Lower lobe of right lung (tissue), 2 donors: ENCODE measurements around the gene RNF151. TPM values are rescaled to one million over a fixed set of nuclear protein-coding genes. Genes with fewer than 3 reads are reported as not detected.

ENCODE experiments used
- ATAC-seq, 2 donors: fragments of 200-7000 bp; cut with Tn5 transposase; one replicate each; pipeline ENCODE4 v1.9.1; 2020 to 2022; ENCODE audit warnings: mild to moderate bottlenecking in 2 of 2, moderate library complexity in 2 of 2
- DNase-seq: peaks from one replicate; pipeline ENCODE4 v3.0.0-alpha.2; 2020
- H3K27ac ChIP-seq: fragments of 200-600 bp; one replicate; pipeline ENCODE4 v1.8.0; 2022
- H3K27me3 ChIP-seq: fragments of 200-600 bp; one replicate; pipeline ENCODE4 v1.8.0; 2022; ENCODE audit warnings: low read depth
- H3K36me3 ChIP-seq: fragments of 200-600 bp; one replicate; pipeline ENCODE4 v1.8.0; 2022; ENCODE audit warnings: mild to moderate bottlenecking
- H3K4me1 ChIP-seq: fragments of 200-600 bp; one replicate; pipeline ENCODE4 v1.8.0; 2022
- H3K4me3 ChIP-seq: fragments of 200-600 bp; one replicate; pipeline ENCODE4 v1.8.0; 2022; ENCODE audit warnings: mild to moderate bottlenecking
- H3K9me3 ChIP-seq: fragments of 200-600 bp; one replicate; pipeline ENCODE4 v1.8.0; 2022
- intact Hi-C: fragments of 100-400 bp; cut with DNase I; formaldehyde crosslinking; loops from one replicate; pipeline ENCODE4 v1.11.0; 2022
- total RNA-seq: library from RNA; stranded (reverse); fragmentation: NEBNext Ultra II Directional; extraction: Animal tissue kit (Norgen Biotek cat#: 25700); gene quantifications from one replicate; pipeline ENCODE4 v1.2.1, GENCODE V29; 2021
- TF ChIP-seq, protein P1 (sequence below): fragments of 200-600 bp; IDR thresholded peaks from one replicate; pipeline ENCODE4 v1.8.0; 2022; ENCODE audit warnings: antibody characterized with exemption, mild to moderate bottlenecking
- donor health status: DM: no; HTN: yes; CAD: no; lungs with severe emphysema.

RNF151 gene
- total RNA-seq, 1 donor from 2014 or later: not detected

- Histone ChIP-seq H3K36me3 (peaks cover 33% of the 10 kb centered on the region), H3K27me3 (peaks cover 33% of the 10 kb centered on the region), H3K4me3 (peak within 1 kb of the TSS; percentile 42), H3K9me3 (no peaks in the 10 kb centered on the region), H3K27ac (peak within 1 kb of the TSS; percentile 81), H3K4me1 (peaks cover 30% of the 10 kb centered on the region)
- DNase-seq (no peak), ATAC-seq (no peak)
- TF ChIP-seq, protein P1, sequence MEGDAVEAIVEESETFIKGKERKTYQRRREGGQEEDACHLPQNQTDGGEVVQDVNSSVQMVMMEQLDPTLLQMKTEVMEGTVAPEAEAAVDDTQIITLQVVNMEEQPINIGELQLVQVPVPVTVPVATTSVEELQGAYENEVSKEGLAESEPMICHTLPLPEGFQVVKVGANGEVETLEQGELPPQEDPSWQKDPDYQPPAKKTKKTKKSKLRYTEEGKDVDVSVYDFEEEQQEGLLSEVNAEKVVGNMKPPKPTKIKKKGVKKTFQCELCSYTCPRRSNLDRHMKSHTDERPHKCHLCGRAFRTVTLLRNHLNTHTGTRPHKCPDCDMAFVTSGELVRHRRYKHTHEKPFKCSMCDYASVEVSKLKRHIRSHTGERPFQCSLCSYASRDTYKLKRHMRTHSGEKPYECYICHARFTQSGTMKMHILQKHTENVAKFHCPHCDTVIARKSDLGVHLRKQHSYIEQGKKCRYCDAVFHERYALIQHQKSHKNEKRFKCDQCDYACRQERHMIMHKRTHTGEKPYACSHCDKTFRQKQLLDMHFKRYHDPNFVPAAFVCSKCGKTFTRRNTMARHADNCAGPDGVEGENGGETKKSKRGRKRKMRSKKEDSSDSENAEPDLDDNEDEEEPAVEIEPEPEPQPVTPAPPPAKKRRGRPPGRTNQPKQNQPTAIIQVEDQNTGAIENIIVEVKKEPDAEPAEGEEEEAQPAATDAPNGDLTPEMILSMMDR: no peak
- intact Hi-C loops: no loop called here
Observed at GRCh38 chr16:1981398-1981836, 14.8 kb downstream of the RNF151 start, which contains the start of gene NOXO1. NOXO1 (minus strand) TSS chr16:1981469; CDS start chr16:1981179, 290 bp downstream.

- no peak overlapping the region for H3K4me3 ChIP-seq
- H3K27me3 ChIP-seq: peaks cover 33% of the 10 kb centered on the region
- intact Hi-C loops: no loop called here
- no peaks in the 10 kb centered on the region for H3K9me3 ChIP-seq
- TF ChIP-seq, protein P1: no peak
- peaks cover 30% of the 10 kb centered on the region for H3K4me1 ChIP-seq
- DNase-seq (no peak), ATAC-seq (no peak)
- H3K36me3 ChIP-seq: peaks cover 33% of the 10 kb centered on the region
- H3K27ac ChIP-seq: no peak overlapping the region
Observed at GRCh38 chr16:1982013-1982433, 15.4 kb downstream of the RNF151 start.

GRCh38 chr16:1982991-1983543 lies 16.4 kb downstream of the RNF151 start:
- H3K4me1 ChIP-seq: peaks cover 30% of the 10 kb centered on the region
- intact Hi-C loops: no loop called here
- H3K9me3 ChIP-seq: no peaks in the 10 kb centered on the region
- TF ChIP-seq, protein P1: no peak
- H3K27ac ChIP-seq: peak overlapping the region; percentile 82
- H3K4me3 ChIP-seq: peak overlapping the region; percentile 91
- ATAC-seq (no peak), DNase-seq (no peak)
- peaks cover 26% of the 10 kb centered on the region for H3K36me3 ChIP-seq
- peaks cover 33% of the 10 kb centered on the region for H3K27me3 ChIP-seq

GRCh38 chr16:1983544-1984346 lies 17.1 kb downstream of the RNF151 start, which contains the start of gene GFER:
GFER (plus strand) TSS chr16:1984193; CDS start chr16:1984219, 26 bp downstream.
- peak; percentile 91 to 94 for ATAC-seq
- H3K4me1 ChIP-seq: peaks cover 27% of the 10 kb centered on the region
- peak within 1 kb of the TSS; percentile 82 for H3K27ac ChIP-seq

More at GRCh38 chr16:1983544-1984346, 17.1 kb downstream of the RNF151 start, which contains the start of gene GFER:
- Histone ChIP-seq H3K9me3 (no peaks in the 10 kb centered on the region), H3K27me3 (peaks cover 34% of the 10 kb centered on the region), H3K4me3 (peak within 1 kb of the TSS; percentile 91), H3K36me3 (peaks cover 23% of the 10 kb centered on the region)
- TF ChIP-seq, protein P1: peak; percentile 58
- intact Hi-C loops: no loop called here
- DNase-seq: peak; percentile 93
